ENCODE measurements around the gene PMPCA.
"Not testable (repeated sequence)": the region's sequence is repeated elsewhere in the genome, so short reads cannot be mapped to it uniquely, and the experiment has no call there.

The PMPCA gene

DNA sequence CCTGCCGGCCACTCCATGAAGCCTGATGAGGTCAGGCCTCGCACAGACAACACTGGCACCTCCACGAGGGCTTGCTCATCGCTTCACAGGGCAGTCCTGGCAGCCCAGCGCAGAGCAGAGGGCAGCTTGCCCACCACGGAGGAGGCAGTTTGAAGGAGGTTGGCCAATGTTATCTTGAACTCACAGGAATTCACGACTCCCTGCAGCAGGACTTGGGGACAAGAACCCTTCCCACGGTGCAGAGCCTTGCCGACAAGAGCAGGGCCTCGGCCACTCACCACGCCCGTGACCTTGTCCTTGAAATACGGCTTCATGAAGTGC lies 15.5 kb upstream of the PMPCA start:
- DNase-seq = no peak

DNA sequence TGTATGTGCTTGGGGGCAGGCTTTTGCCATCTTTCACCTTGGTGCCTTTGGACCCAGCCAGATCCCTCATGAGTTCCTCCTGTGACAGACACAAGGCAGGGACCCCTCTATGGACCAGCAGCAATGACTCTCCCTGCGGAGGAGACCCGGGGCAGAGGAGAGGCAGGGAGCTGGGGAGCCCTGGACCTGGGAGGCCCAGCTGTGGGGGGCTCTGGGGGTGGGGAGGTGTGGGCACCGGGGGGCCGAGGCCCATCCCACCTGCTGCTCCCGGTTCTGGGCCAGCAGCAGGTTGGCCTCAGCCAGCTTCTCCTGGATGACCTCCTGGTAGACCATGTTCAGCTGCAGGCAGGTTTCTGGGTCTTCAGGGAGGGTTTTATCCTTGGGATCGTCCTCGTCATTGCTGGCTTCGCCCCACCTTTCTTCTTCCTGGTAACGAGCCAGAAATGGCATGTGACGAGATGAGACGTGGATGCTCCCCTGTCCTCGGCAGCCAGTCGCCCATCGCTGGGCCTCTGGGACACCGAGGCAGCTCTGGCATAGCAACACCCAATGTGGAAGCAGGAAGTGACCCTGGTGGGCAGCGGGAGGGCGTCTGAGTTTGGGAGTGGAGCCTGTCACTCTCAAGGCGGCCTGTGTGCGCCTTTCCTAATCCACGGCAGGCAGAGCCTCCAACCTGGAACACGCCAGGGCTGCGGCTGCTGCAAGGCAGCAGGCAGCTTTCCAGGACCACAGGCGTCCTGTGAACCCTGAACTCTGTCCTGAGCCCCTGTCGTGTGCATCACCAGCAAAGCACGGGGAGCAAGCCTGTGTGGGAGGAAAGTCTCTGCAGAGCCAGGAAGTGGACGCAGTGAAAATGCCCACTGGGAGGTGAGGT lies 14.9 kb upstream of the PMPCA start:
- DNase-seq = no peak

GRCh38 chr9:136396219-136396515 lies 14.3 kb upstream of the PMPCA start:
- DNase-seq = no peak

GRCh38 chr9:136397643-136398042 lies 12.8 kb upstream of the PMPCA start:
- DNase-seq = no peak

- no peak for DNase-seq
These were observed 12.2 kb upstream of the PMPCA start for GRCh38 chr9:136398286-136398685.

- DNase-seq = peak; percentile 59
These were observed 11.1 kb upstream of the PMPCA start for GRCh38 chr9:136399176-136400037.

GRCh38 chr9:136400038-136400834 lies 10.2 kb upstream of the PMPCA start, which contains the start of gene SNAPC4:
Gene SNAPC4 (minus strand): TSS chr9:136400170. CDS start chr9:136398428, 1,742 bp downstream.
- peak; percentile 97 for DNase-seq

GRCh38 chr9:136401173-136401922 lies 9.1 kb upstream of the PMPCA start:
- no peak for DNase-seq

DNA sequence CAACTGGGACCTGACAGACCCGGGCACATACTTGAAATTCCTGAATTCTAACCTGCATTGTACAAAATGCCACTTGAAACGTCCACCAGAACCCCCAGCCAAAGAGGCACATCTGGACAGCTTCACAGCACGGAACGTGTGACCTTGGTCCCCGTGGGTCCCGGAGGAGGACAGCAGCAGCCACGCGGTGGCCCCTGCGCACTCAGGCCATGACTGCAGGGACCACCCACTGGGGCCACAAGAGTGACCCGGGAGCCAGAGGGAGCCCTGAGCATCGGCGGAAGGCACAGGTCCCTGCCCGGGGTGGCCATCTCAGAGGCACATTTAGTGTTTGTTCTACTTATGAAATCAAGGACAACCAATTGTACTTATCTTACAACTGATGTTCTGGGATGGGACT lies 8.4 kb upstream of the PMPCA start:
- no peak for DNase-seq

DNA sequence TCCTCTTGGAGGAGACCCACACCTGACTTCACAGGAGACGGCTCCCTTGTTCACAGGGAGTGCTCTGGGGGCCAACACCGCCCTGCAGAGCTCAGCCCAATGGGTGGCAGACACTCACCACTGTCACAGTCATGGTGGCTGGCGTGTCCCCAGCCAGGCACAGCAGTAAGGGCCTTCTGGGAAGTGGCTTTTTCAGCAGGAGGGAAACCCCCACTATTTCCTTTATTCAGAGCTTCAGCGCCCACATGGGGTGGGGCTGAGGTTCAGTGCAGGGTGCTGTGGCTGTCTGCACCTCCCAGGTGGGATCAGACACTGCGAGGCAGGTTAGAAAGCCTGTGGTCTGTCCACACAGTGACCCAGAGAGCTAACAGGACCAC lies 6.9 kb upstream of the PMPCA start:
- no peak for DNase-seq

GRCh38 chr9:136403915-136404800 lies 6.3 kb upstream of the PMPCA start:
- no peak for DNase-seq

GRCh38 chr9:136404801-136405136 lies 5.7 kb upstream of the PMPCA start:
- DNase-seq = no peak

GRCh38 chr9:136405481-136405880 lies 5.0 kb upstream of the PMPCA start:
- DNase-seq = no peak

GRCh38 chr9:136405904-136406303 lies 4.6 kb upstream of the PMPCA start:
- not testable (repeated sequence) for DNase-seq

DNA sequence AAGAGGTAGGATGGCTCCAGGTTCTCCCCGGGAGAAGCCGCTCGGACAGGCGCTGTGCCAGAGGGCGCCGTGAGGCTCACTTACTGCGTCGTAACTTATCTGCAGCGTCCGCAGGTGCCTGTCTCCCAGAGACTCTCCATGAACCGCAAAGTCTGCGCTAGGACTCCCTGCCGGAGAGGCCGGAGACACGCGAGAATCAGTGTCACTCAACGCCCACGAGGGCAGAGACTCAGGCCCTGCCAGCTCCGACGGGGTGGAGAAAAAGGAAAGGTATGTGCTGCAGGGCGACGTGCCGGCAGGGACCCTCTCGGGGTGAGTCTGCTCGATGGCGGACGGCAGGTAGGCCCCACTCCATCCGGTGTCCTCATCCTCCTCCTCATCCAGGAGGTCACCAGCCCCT lies 3.4 kb upstream of the PMPCA start:
- not testable (repeated sequence) for DNase-seq

- DNase-seq = peak; percentile 12
These were observed 2.5 kb upstream of the PMPCA start for GRCh38 chr9:136407911-136408310.

- DNase-seq = peak; percentile 58
These were observed 652 bp upstream of the PMPCA start for GRCh38 chr9:136409557-136410455.

- DNase-seq = no peak
These were observed 920 bp downstream of the PMPCA start for GRCh38 chr9:136411378-136411777.

DNA sequence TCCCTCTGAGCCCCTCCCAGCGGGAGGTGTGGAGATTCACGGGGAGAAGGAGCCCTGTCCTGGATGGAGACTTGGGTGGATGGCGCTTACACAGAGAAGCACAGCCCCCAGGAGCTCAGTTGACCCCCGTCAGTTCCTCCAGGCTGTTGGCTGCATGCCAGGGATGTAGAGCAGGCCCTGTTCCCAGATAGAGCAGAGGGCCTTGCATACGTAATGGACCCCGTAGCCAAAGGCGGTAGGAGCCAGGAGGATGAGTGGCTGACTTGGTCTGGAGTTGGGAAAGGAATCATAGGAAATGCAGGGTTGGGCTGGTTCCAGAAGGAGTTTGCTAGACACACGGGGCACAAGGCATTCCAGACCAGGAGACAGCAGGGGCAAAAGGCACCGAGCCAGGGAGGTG lies 2.5 kb downstream of the PMPCA start:
- DNase-seq = no peak

DNA sequence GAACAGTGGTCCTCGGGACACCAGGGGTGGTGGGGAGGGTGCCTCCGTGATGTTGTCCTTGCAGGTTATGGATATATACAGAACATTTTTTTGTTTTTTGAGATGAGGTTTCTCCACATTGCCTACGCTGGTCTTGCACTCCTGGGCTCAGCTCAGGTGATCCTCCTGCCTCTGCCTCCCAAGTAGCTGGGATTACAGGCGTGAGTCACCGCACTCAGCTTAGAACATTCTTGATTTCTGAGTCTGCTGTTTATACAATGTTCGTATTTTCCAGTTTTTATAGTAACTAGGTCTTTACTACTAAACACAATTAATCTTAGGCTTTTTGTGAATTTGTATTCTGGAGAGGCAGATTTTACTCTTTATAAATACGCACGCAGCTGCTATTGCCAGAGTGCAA lies 6.0 kb downstream of the PMPCA start:
- no peak for DNase-seq

- no peak for DNase-seq
These were observed 6.5 kb downstream of the PMPCA start for GRCh38 chr9:136416914-136417313.
